Erythroblast (primary cell): ENCODE measurements around the gene DNAH17.

Experiments used
- GATA1 ChIP-seq: IDR thresholded peaks from 2 replicates; pipeline ENCODE4 v1.6.1; 2011; ENCODE audit warnings: low read depth, mild to moderate bottlenecking, control low read depth, low read length, moderate library complexity
- POLR2A ChIP-seq: IDR thresholded peaks from 2 replicates; pipeline ENCODE4 v1.6.1; 2011; ENCODE audit warnings: mild to moderate bottlenecking, low read length

- TF ChIP-seq POLR2A, result no peak
- TF ChIP-seq GATA1, result no peak
Observed at GRCh38 chr17:78623541-78623940, 46.3 kb upstream of the DNAH17 start.
